Medulla oblongata (tissue), 1 donor: Measurements from ENCODE around the gene C1D.
"Not testable (repeated sequence)": the region's sequence is repeated elsewhere in the genome, so short reads cannot be mapped to it uniquely, and the experiment has no call there.

Experiments used
- DNase-seq: peaks from one replicate; pipeline ENCODE4 v3.0.0-alpha.2; 2015; ENCODE audit errors: extremely low spot score

Gene C1D

DNA sequence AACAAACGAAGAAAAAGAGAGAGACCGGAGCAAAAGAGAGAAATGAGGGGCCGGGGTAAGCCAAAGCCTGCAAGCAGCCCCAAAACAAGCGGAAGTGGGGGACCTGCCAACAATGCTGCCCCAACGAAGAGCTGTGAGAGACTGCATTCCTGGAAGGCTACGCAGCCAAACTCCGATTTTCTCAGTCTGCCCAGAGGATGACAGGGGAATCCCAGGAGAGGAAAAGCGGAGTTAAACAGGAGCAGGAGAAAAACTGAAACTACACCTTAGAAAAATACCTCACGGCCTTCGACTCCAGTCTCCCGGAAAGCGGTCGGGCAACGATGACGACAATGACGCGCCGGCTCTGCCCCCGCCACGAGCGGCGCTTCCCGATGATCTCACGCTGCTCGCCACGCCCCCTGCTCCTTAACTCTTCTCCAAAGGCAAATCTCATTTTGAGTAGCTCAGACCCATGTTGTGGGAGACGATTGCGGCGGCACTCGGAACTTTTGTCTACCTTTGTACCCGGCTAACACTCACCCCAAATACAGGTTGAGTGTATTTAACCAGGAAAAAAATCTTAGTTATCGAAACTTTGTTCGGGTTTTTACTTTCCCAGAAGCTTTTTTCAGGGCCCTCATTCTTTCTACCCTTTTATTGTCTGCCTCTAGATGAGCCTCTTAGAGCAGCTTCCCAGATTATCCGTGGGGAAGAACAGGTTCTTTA is at the start of gene C1D:
Gene C1D (minus strand): TSS at position 325 of the 708 bp plus-strand sequence. CDS start 15,694 bp downstream, outside the sequence.
- DNase-seq, result peak; percentile 93

- no peak for DNase-seq
Observed at GRCh38 chr2:68110102-68110501, 47.3 kb upstream of the C1D start.

- no peak for DNase-seq
Observed at GRCh38 chr2:68108120-68108519, 45.3 kb upstream of the C1D start.

GRCh38 chr2:68107475-68107874 is 44.7 kb upstream of the C1D start:
- no peak for DNase-seq

- DNase-seq, result no peak
Observed at GRCh38 chr2:68104111-68104835, 41.5 kb upstream of the C1D start.

- DNase-seq, result no peak
Observed at GRCh38 chr2:68103709-68104055, 40.9 kb upstream of the C1D start.

- DNase-seq, result no peak
Observed at GRCh38 chr2:68103030-68103708, 40.4 kb upstream of the C1D start.

DNA sequence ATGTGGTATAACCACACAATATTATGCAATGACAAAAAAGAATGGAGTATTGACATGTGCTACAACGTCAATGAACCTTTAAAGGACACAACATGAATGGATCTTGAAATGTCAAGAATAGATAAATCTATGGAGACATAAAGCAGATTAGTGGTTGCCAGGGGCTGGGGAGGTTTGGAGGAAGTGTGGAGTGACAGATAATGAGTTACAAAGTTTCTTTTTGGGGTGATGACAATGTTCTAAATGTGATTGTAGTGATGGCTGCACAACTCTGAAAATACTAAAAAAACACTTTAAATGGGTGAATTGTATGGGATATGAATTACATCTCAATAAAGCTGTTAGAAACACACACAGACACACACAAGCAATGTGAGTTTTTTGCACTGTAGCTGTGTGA is 37.4 kb upstream of the C1D start:
- no peak for DNase-seq

DNA sequence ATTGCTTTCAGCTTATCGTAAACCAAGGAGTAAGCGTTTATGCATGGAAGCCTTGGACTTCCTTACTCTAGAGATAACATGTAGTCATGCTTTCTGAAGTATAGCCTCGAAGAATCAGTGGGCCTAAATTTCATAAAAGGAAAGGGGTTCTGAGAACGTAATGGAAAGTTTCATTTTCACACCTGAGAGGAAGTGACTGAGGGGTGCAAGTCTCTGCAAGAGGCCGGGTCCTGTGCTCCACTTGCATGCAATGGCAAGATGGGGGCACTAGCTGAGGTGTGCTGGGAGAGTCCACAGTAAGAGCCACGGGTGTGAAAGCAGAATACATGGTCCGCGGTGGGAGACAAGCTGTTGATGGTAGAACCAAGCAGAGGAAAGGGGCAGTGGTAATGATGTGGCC is 36.5 kb upstream of the C1D start:
- DNase-seq, result no peak

- DNase-seq, result no peak
Observed at GRCh38 chr2:68098291-68098797, 35.5 kb upstream of the C1D start.

DNA sequence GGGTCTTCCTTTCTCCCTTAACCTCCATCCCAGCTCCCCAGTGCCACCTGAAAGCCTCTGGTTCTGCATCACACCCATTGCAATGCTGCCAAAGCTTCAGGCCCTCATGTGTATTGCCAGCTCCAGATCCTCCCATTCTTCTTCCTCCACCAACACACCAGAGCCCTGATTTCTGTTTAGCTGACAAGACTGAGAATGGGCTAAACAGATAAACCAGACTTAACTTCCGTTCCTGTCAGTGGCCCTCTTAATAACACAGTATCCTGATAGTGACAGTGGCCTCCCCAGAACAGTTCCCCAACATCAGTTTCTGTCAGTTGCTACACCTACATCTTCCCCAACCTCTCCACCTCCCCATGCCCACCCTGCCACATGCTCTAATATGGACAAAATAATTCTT is 31.3 kb upstream of the C1D start:
- no peak for DNase-seq

- DNase-seq, result no peak
Observed at GRCh38 chr2:68093634-68094033, 30.8 kb upstream of the C1D start.

DNA sequence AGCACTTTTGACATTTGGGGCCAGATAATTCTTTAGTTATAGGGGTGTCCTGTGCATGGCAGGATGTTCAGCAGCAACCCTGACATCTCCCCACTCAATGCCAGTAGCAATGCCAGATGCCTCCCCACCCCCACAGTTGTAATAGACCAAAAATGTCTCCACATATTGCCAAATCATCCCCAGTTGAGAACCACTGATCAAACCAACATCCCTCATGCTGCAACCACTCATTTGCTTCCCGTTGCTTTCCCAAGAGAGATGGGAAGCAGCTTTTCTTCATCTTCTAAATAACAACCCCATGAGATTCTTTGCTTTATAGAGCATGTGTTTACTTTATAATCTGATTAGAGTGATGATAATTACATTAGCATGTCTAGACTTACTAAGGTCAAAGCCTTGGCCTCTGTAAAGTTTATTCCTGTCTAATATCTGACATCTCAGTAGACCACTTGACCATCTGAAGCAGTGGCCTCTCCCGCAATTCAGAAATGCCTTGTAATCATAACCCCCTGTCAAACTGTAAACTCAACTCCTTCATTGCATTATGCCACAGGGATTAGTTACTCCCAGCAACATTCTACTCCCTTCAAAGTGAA is 28.7 kb upstream of the C1D start:
- no peak for DNase-seq

DNA sequence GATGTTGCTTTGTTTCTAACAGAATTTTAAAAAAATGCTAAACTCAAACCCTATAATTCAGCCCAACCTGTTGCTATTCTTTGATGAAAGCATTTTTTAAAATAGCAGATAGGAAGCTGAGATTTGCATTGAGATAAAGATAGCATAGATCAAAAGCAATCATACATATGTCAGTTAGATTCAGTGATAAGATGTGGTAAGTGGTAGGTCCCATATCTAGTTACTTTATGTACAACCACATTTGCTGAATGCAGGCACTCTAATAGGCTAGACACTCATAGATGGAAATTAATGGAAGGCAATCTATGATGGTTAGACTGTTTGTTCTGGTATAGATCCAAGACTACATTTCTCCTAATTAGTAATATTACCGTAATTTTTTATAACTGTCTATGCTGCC is 27.2 kb upstream of the C1D start:
- DNase-seq, result no peak

- no peak for DNase-seq
Observed at GRCh38 chr2:68088940-68089339, 26.1 kb upstream of the C1D start.

DNA sequence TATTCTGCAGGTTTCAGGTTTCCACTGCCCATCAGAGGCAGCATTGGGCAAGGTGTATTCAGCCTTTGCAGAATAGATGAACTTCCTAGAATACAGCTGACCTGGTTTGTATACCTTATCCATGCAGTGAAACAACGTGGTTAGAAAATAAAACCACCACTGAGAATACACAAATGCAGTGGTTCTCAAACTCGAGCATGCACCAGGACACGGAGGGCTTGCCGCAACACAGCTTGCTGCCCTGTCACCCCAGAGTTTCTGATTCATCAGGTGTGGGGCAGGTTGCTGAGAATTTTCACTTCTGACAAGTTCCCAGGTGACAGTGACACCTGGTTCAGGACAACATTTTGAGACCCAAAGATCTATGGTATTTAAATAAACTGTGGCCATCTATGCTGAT is 23.4 kb upstream of the C1D start:
- DNase-seq, result no peak

GRCh38 chr2:68083346-68083745 is 20.5 kb upstream of the C1D start:
- DNase-seq, result no peak

- no peak for DNase-seq
Observed at GRCh38 chr2:68074050-68074449, 11.2 kb upstream of the C1D start.

- DNase-seq, result not testable (repeated sequence)
Observed at GRCh38 chr2:68063797-68064646, 1.2 kb upstream of the C1D start.

- no peak for DNase-seq
Observed at GRCh38 chr2:68060652-68061051, 2.2 kb downstream of the C1D start.

DNA sequence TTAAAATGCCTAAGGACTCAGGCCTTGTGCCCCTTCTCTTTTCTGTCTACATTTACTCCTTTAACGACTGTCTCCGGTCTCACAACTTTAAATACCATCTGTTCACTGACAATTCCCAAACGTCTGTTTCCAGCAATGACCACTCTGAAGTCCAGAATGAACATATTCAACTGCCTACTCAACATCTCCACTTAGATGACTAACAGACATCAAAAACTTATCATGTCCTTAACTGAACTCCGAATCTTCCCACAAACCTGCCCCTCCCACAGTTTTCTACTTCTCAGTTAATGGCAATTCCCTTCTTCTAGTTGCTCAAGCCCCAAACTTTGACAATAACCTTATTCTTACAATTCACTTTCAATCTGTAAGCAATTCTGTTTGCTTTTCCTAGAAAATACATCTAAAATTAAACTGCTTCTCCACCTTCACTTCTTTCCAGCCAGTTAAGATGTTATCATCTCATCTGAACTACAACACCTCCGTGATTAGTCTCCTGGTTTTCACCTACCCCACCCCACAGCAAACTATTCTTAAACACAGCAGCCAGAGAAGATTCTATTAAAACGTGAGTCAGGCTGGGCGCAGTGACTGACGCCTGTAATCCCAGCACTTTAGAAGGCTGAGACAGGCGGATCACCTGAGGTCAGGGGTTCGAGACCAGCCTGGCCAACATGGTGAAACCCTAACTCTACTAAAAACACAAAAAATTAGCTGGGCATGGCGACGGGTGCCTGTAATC is 2.8 kb downstream of the C1D start:
- no peak for DNase-seq
